Smooth muscle cell (in vitro differentiated cells): ENCODE measurements around the gene MYRFL. TPM values are rescaled to one million over a fixed set of nuclear protein-coding genes. Genes with fewer than 3 reads are reported as not detected.
"Not testable (repeated sequence)": the region's sequence is repeated elsewhere in the genome, so short reads cannot be mapped to it uniquely, and the experiment has no call there.

ENCODE experiments used
- DNase-seq: peaks from one replicate; lab custom pipeline; 2025; ENCODE audit not compliant: unreplicated experiment; lab: John Stamatoyannopoulos, UW
- H2AFZ ChIP-seq: fragments of 200-600 bp; sonication (generic); 2 replicates; pipeline ENCODE4 v1.6.0; 2016; ENCODE audit warnings: antibody characterized with exemption, low read depth, mild to moderate bottlenecking
- H3F3A ChIP-seq: fragments of 200-600 bp; sonication (generic); 2 replicates; pipeline ENCODE4 v1.6.0; 2017; ENCODE audit warnings: antibody characterized with exemption, low read depth
- H3K27ac ChIP-seq: fragments of 200-600 bp; sonication (generic); 2 replicates; pipeline ENCODE4 v1.5.1; 2016; ENCODE audit warnings: low read depth, mild to moderate bottlenecking
- H3K27me3 ChIP-seq: fragments of 200-600 bp; sonication (generic); 2 replicates; pipeline ENCODE4 v1.6.1; 2016; ENCODE audit warnings: low read depth, mild to moderate bottlenecking
- H3K36me3 ChIP-seq: fragments of 200-600 bp; sonication (generic); 2 replicates; pipeline ENCODE4 v1.5.1; 2016; ENCODE audit warnings: low read depth
- H3K4me1 ChIP-seq: fragments of 200-600 bp; sonication (generic); 2 replicates; pipeline ENCODE4 v1.5.1; 2016; ENCODE audit warnings: low read depth
- H3K4me2 ChIP-seq: fragments of 200-600 bp; sonication (generic); 2 replicates; pipeline ENCODE4 v1.6.0; 2016; ENCODE audit warnings: mild to moderate bottlenecking
- H3K4me3 ChIP-seq: fragments of 200-600 bp; sonication (generic); 2 replicates; pipeline ENCODE4 v1.5.1; 2016; ENCODE audit warnings: mild to moderate bottlenecking
- H3K79me2 ChIP-seq: fragments of 200-600 bp; sonication (generic); 2 replicates; pipeline ENCODE4 v1.6.0; 2016; ENCODE audit warnings: low read depth, mild to moderate bottlenecking
- H3K9ac ChIP-seq: fragments of 200-600 bp; sonication (generic); 2 replicates; pipeline ENCODE4 v1.6.0; 2016; ENCODE audit warnings: low read depth
- H3K9me3 ChIP-seq: fragments of 200-600 bp; sonication (generic); replicated peaks from 2 replicates; pipeline ENCODE4 v1.5.1; 2016; ENCODE audit warnings: low read depth
- H4K20me1 ChIP-seq: fragments of 200-600 bp; sonication (generic); 2 replicates; pipeline ENCODE4 v1.6.0; 2016; ENCODE audit warnings: low read depth
- CTCF ChIP-seq: fragments of 200-600 bp; sonication (generic); IDR thresholded peaks from 2 replicates; pipeline ENCODE4 v1.5.1; 2017; ENCODE audit warnings: borderline replicate concordance, mild to moderate bottlenecking, antibody characterized with exemption; ENCODE audit not compliant: insufficient read depth, poor library complexity, severe bottlenecking
- WGBS: methylation state at CpG from one replicate; pipeline ENCODE4 v1.1.7; 2016; ENCODE audit warnings: low lambda C conversion rate; 5-methylcytosine and 5-hydroxymethylcytosine counted together
- polyA plus RNA-seq: library from polyadenylated mRNA; unstranded; fragments of >200 nt; fragmentation: Nextera tagmentation; extraction: Ambion mirVana; gene quantifications from 2 replicates; pipeline ENCODE4 v1.2.1, GENCODE V29; 2016
- total RNA-seq: library from RNA; depleted of rRNA; stranded (reverse); fragments of >200 nt; gene quantifications from 2 replicates; pipeline ENCODE4 v1.2.3, GENCODE V29; 2014

The MYRFL gene
- total and polyA plus RNA-seq, 2 experiments from 2014 or later, result not detected

DNA sequence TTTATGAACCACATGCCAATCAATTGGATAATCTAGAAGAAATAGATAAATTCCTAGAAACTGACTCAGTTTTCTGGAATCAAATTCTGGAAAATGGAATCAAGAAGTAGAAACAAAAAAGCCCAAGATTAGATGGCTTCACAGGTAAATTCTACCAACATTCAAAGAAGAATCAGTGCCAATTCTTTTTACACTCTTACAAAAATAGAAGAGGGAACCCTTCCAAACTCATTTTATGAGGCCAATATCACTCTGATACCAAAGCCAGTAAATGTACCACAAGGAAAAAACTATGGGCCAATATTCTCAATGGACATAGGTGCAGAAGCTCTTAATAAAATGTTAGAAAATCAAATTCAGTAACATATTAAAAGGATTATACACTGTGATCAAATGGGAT, 35.7 kb upstream of the MYRFL start:
- no peak for DNase-seq
- Histone ChIP-seq H3K36me3 (peaks cover 5% of the 10 kb centered on the region), H2AFZ (no peak overlapping the region)

GRCh38 chr12:69792533-69792932, 32.5 kb upstream of the MYRFL start:
- no peaks in the 10 kb centered on the region for H4K20me1 ChIP-seq
- H3K79me2 ChIP-seq, result no peaks in the 10 kb centered on the region
- H3K36me3 ChIP-seq, result peaks cover 5% of the 10 kb centered on the region
- H3K4me2 ChIP-seq, result no peak overlapping the region
- 94% methylated on average over 2 of the region's 2 CpGs for WGBS
- no peak overlapping the region for H2AFZ ChIP-seq
- H3K9ac ChIP-seq, result no peak overlapping the region
- TF ChIP-seq CTCF, result no peak
- no peak overlapping the region for H3K27ac ChIP-seq
- DNase-seq, result no peak
- no peak overlapping the region for H3K4me3 ChIP-seq
- H3F3A ChIP-seq, result no peaks in the 10 kb centered on the region
- H3K4me1 ChIP-seq, result no peaks in the 10 kb centered on the region
- peaks cover 14% of the 10 kb centered on the region for H3K9me3 ChIP-seq
- no peaks in the 10 kb centered on the region for H3K27me3 ChIP-seq

More for the DNA sequence above, 35.7 kb upstream of the MYRFL start:
- Histone ChIP-seq H3K9ac (no peak overlapping the region), H3K27me3 (no peaks in the 10 kb centered on the region), H3K9me3 (peaks cover 14% of the 10 kb centered on the region), H3K4me3 (no peak overlapping the region), H3K4me2 (no peak overlapping the region), H3F3A (no peaks in the 10 kb centered on the region), H3K79me2 (no peaks in the 10 kb centered on the region), H4K20me1 (no peaks in the 10 kb centered on the region), H3K4me1 (no peaks in the 10 kb centered on the region), H3K27ac (no peak overlapping the region)
- TF ChIP-seq CTCF, result no peak

DNA sequence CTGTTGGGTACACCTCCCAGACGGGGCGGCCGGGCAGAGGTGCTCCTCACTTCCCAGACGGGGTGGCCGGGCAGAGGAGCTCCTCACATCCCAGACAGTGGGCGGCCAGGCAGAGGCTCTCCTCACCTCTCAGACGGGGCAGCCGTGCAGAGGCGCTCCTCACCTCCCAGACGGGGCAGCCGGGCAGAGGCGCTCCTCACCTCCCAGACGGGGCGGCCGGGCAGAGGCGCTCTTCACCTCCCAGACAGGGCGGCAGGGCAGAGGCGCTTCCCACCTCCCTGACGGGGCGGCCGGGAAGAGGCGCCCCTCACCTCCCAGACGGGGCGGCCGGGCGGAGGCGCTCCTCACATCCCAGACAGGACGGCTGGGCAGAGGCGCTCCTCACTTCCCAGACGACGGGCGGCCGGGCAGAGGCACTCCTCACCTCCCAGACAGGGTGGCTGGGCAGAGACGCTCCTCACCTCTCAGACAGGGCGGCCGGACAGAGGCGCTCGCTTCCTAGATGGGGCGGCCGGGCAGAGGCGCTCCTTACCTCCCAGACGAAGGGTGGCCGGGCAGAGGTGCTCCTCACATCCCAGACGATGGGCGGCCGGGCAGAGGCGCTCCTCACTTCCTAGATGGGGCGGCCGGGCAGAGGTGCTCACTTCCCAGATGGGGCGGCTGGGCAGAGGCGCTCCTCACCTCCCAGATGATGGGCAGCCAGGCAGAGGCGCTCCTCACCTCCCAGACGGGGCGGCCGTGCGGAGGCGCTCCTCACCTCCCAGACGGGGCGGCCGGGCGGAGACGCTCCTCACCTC, 17.7 kb upstream of the MYRFL start:
- not testable (repeated sequence) for H3K36me3 ChIP-seq, H4K20me1 ChIP-seq, H2AFZ ChIP-seq, H3F3A ChIP-seq, H3K4me3 ChIP-seq, H3K79me2 ChIP-seq, H3K4me1 ChIP-seq, H3K27ac ChIP-seq, H3K4me2 ChIP-seq, DNase-seq, H3K9ac ChIP-seq, H3K27me3 ChIP-seq, H3K9me3 ChIP-seq
- 94% methylated on average over 62 of the region's 62 CpGs for WGBS

DNA sequence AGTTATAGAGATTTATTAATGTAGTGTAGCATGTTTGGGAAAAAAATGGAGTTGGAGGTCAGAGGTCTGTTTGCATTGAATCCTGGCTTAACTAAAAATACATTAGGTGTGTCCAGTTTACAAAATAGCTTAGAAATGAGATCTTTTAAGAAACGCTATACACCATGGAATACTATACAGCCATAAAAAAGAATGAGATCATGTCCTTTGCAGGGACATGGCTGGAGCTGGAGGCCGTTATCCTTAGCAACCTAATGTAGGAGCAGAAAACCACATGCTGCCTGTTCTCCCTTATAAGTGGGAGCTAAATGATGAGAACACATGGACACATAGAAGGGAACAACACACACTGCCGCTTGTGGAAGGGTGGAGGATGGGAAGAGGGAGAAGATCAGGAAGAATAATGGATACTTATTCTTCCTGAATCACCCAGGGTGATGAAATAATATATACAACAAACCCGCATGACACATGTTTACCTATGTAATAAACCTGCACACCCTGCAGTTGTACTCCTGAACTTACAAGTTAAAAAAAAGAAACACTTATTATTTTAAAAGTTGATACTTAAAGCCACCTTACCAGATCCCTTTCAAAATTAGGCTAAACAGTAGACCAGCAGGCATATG, 14.0 kb upstream of the MYRFL start:
- Histone ChIP-seq H3K27me3 (no peaks in the 10 kb centered on the region), H3K36me3 (no peaks in the 10 kb centered on the region), H3K4me2 (no peak overlapping the region), H3K4me3 (no peak overlapping the region), H3K9ac (no peak overlapping the region), H3K4me1 (no peaks in the 10 kb centered on the region), H2AFZ (no peak overlapping the region), H3K27ac (no peak overlapping the region), H4K20me1 (no peaks in the 10 kb centered on the region), H3K79me2 (no peaks in the 10 kb centered on the region), H3F3A (no peaks in the 10 kb centered on the region), H3K9me3 (no peaks in the 10 kb centered on the region)
- TF ChIP-seq CTCF, result no peak
- 94% methylated on average over 4 of the region's 4 CpGs for WGBS
- DNase-seq, result no peak
